Measurements from ENCODE around the gene RBM24.
"Not testable (repeated sequence)": the region's sequence is repeated elsewhere in the genome, so short reads cannot be mapped to it uniquely, and the experiment has no call there.

RBM24 gene

GRCh38 chr6:17300637-17301036 lies 19.5 kb downstream of the RBM24 start:
- no peak for TF ChIP-seq CTCF (IDR thresholded peaks at IDR 0.05; ENCODE audit: low read depth, low read length)
- no peak for DNase-seq
- no peaks in the 10 kb centered on the region for H3K9me3 ChIP-seq
- H3K36me3 ChIP-seq, result no peaks in the 10 kb centered on the region
- no peak overlapping the region for H3K4me3 ChIP-seq (ENCODE audit: low read depth, low read length)
- H3K27me3 ChIP-seq, result no peaks in the 10 kb centered on the region
- no peaks in the 10 kb centered on the region for H3K4me1 ChIP-seq

GRCh38 chr6:17303444-17303843 lies 22.3 kb downstream of the RBM24 start:
- Histone ChIP-seq H3K27me3 (no peaks in the 10 kb centered on the region), H3K9me3 (no peaks in the 10 kb centered on the region), H3K4me1 (no peaks in the 10 kb centered on the region), H3K36me3 (no peaks in the 10 kb centered on the region), H3K4me3 (ENCODE audit: low read depth, low read length) (no peak overlapping the region)
- no peak for TF ChIP-seq CTCF (IDR thresholded peaks at IDR 0.05; ENCODE audit: low read depth, low read length)
- no peak for DNase-seq

DNA sequence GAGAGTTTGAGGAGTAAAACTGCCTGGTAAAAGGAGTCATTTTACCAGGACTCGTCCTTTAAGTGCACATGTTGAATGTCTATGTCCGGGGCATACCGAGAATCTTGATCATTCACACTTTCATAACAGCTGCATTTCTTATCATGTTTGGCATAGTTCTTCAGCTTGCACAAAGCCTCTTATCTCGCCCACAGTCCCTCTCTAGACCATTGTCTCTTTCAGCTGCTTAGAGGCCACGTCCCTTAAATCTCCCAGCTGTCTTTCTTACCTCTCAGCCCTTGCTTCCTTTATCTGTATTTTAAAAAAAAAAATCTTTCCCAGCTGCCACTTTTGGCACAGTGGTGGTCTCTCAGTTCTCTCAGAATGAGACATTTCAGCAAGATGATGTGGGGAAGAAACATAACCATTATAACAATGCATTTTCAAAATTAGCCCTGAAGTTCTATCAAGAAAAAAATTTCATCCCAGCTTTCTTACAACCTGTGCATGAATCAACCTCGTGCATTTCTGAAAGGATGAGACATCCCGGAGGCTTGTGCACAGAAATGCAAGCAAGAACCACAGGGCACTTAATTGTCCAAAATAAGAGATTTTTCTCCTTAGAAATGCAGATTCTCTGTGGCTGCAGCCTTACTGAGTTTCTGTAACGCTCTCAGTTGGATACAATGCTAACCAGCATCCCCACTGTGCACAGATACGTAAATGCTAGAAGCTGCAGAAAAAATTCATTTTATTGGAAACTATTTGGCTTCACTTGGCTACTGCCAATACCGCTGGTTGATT lies 24.2 kb downstream of the RBM24 start:
- Histone ChIP-seq H3K4me3 (ENCODE audit: low read depth, low read length) (no peak overlapping the region), H3K4me1 (no peaks in the 10 kb centered on the region), H3K27me3 (no peaks in the 10 kb centered on the region), H3K9me3 (no peaks in the 10 kb centered on the region), H3K36me3 (no peaks in the 10 kb centered on the region)
- TF ChIP-seq CTCF (IDR thresholded peaks at IDR 0.05; ENCODE audit: low read depth, low read length), result no peak
- DNase-seq, result no peak

DNA sequence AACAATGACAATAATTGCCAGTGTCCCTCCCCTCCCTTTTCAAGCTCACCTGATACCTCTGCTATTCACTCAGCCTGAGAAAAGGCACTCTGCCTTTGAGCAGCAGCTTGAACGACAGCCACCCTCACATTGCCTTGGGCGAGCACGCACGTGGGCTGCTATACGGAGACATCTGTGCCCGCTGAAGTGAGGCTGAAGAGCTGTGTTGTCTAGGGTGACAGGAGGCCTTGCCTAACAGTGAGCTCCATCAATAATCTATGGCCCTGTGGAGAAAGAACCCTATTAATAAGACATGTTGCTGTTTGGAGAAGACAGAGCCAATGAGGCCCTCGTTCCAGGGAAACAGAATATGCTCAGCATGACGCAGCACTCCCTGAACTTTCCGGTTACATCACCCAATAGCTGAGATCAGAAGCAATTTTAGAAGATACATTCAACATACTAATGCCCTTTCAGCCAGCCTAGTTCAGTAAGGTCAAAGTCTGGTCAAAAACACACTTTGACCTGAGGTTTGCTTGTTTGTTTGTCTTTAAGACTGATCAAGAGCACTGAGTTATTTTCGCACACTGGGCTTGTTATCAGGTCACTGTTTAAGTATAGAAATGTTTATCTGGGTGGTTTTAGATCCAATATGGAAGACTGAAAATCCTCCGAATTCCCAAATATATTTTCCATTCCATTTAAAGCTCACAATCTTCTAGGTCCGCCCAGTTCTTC lies 30.6 kb downstream of the RBM24 start:
- H3K9me3 ChIP-seq, result no peaks in the 10 kb centered on the region
- no peaks in the 10 kb centered on the region for H3K27me3 ChIP-seq
- TF ChIP-seq CTCF (IDR thresholded peaks at IDR 0.05; ENCODE audit: low read depth, low read length), result no peak
- no peaks in the 10 kb centered on the region for H3K4me1 ChIP-seq
- H3K4me3 ChIP-seq (ENCODE audit: low read depth, low read length), result no peak overlapping the region
- H3K36me3 ChIP-seq, result no peaks in the 10 kb centered on the region
- no peak for DNase-seq

DNA sequence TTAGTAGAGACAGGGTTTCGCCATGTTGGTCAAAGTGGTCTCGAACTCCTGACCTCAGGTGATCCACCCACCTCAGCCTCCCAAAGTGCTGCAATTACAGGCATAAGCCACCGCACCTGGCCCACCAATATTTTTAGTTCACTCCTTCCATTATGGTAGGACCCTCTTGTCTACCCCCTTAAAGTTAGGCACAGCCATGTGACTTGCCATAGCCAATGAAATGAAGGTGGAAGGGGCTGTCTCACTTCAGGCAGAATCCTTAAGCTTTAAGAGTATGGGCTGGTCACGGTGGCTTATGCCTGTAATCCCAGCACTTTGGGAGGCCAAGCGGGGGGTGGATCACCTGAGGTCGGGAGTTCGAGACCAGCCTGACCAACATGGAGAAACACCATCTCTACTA lies 32.1 kb downstream of the RBM24 start:
- H3K4me3 ChIP-seq (ENCODE audit: low read depth, low read length); H3K36me3 ChIP-seq; H3K9me3 ChIP-seq; H3K4me1 ChIP-seq; DNase-seq; H3K27me3 ChIP-seq: not testable (repeated sequence)

- Histone ChIP-seq H3K36me3 (no peaks in the 10 kb centered on the region), H3K9me3 (no peaks in the 10 kb centered on the region), H3K4me1 (no peaks in the 10 kb centered on the region), H3K27me3 (no peaks in the 10 kb centered on the region), H3K4me3 (ENCODE audit: low read depth, low read length) (no peak overlapping the region)
- no peak for TF ChIP-seq CTCF (IDR thresholded peaks at IDR 0.05; ENCODE audit: low read depth, low read length)
- no peak for DNase-seq
These were observed 32.8 kb downstream of the RBM24 start for GRCh38 chr6:17313971-17314370.

Data from BE2C (cell line).